SK-N-SH (cell line): ENCODE results near the gene TMEM221. TPM values are rescaled to one million over a fixed set of nuclear protein-coding genes. Genes with fewer than 3 reads are reported as not detected.

ENCODE experiments used
- CTCF ChIA-PET: fragments of 300-600, 350-600 bp; formaldehyde crosslinking; extraction: SDS; loops from one replicate; lab custom pipeline; 2021; lab: Yijun Ruan, JAX
- POLR2A ChIA-PET: fragments of 350-600 bp; sonication (Branson Sonifier 250); formaldehyde crosslinking; extraction: SDS; loops from one replicate; lab custom pipeline; 2020; ENCODE audit warnings: antibody characterized with exemption, inconsistent platforms; lab: Yijun Ruan, JAX
- DNase-seq: peaks from one replicate; pipeline ENCODE4 v3.0.0; 2012
- H2AFZ ChIP-seq: fragments of 200-600 bp; sonication (generic); 2 replicates; pipeline ENCODE4 v1.8.1; 2016; ENCODE audit warnings: antibody characterized with exemption, mild to moderate bottlenecking, low read depth
- H3F3A ChIP-seq: fragments of 200-600 bp; sonication (generic); replicated peaks from 2 replicates; pipeline ENCODE3; 2016; ENCODE audit warnings: antibody characterized with exemption, mild to moderate bottlenecking; ENCODE audit not compliant: insufficient read depth
- H3K27ac ChIP-seq, 2 experiments: fragments of 200-500 bp in 1 of 2; fragments of 200-600 bp in 1 of 2; sonication (Bioruptor generic) in 1 of 2; sonication (generic), shearing (Covaris generic) in 1 of 2; 2 replicates each; pipeline versions ENCODE4 v1.5.1 to v1.6.1; 2014 to 2016; ENCODE audit warnings: low read depth in 2 of 2, inconsistent platforms in 1 of 2, low read length in 1 of 2, mild to moderate bottlenecking in 1 of 2, mixed read lengths in 1 of 2
- H3K27me3 ChIP-seq: fragments of 200-600 bp; sonication (generic), shearing (Covaris generic); 2 replicates; pipeline ENCODE4 v1.6.1; 2016; ENCODE audit warnings: mixed run types; ENCODE audit not compliant: insufficient read depth
- H3K36me3 ChIP-seq, 2 experiments: fragments of 200-500 bp in 1 of 2; fragments of 200-600 bp in 1 of 2; sonication (Bioruptor generic) in 1 of 2; sonication (generic) in 1 of 2; replicated peaks in 1 of 2; 2 replicates each; pipeline versions ENCODE3 to v1.5.1; 2014 to 2016; ENCODE audit warnings: low read length in 1 of 2, mild to moderate bottlenecking in 1 of 2; ENCODE audit not compliant: insufficient read depth in 2 of 2, control insufficient read depth in 1 of 2
- H3K4me1 ChIP-seq, 2 experiments: fragments of 200-500 bp in 1 of 2; fragments of 200-600 bp in 1 of 2; sonication (Bioruptor generic) in 1 of 2; sonication (generic), shearing (Covaris generic) in 1 of 2; 2 replicates each; pipeline versions ENCODE4 v1.5.1 to v1.6.1; 2014 to 2016; ENCODE audit warnings: low read depth in 1 of 2, low read length in 1 of 2, mixed run types in 1 of 2; ENCODE audit not compliant: insufficient read depth in 2 of 2, control insufficient read depth in 1 of 2
- H3K4me2 ChIP-seq: fragments of 200-600 bp; sonication (generic), shearing (Covaris generic); 2 replicates; pipeline ENCODE4 v1.6.1; 2017; ENCODE audit warnings: mixed run types
- H3K4me3 ChIP-seq, 2 experiments: fragments of 200-500 bp in 1 of 2; fragments of 200-600 bp in 1 of 2; sonication (Bioruptor generic) in 1 of 2; sonication (generic), shearing (Covaris generic) in 1 of 2; 2 replicates each; pipeline versions ENCODE4 v1.5.1 to v1.8.1; 2014 to 2016; ENCODE audit warnings: low read depth in 2 of 2, inconsistent platforms in 1 of 2, low read length in 1 of 2, mild to moderate bottlenecking in 1 of 2, mixed read lengths in 1 of 2, moderate library complexity in 1 of 2
- H3K79me2 ChIP-seq: fragments of 200-600 bp; sonication (generic); 2 replicates; pipeline ENCODE4 v1.8.1; 2017; ENCODE audit warnings: mild to moderate bottlenecking; ENCODE audit not compliant: insufficient read depth
- H3K9ac ChIP-seq: fragments of 200-600 bp; sonication (generic); 2 replicates; pipeline ENCODE4 v1.6.1; 2017; ENCODE audit warnings: mixed run types
- H3K9me2 ChIP-seq: fragments of 200-600 bp; sonication (generic); 2 replicates; pipeline ENCODE4 v1.6.1; 2017; ENCODE audit warnings: mixed run types
- H3K9me3 ChIP-seq: fragments of 200-600 bp; sonication (generic); 2 replicates; pipeline ENCODE4 v1.6.1; 2017; ENCODE audit warnings: mixed run types, mild to moderate bottlenecking, moderate library complexity
- H4K20me1 ChIP-seq: fragments of 200-600 bp; sonication (generic); 2 replicates; pipeline ENCODE4 v1.6.1; 2017; ENCODE audit warnings: mild to moderate bottlenecking, mixed run types; ENCODE audit not compliant: insufficient read depth
- CTCF ChIP-seq: fragments of 200-600 bp; sonication (generic); IDR thresholded peaks from 2 replicates; pipeline ENCODE4 v1.6.1; 2017; ENCODE audit warnings: antibody characterized with exemption, mild to moderate bottlenecking, moderate library complexity
- EP300 ChIP-seq, 2 experiments: IDR thresholded peaks; 2 replicates each; pipeline versions ENCODE4 v1.4.0 to v1.6.1; 2012; ENCODE audit warnings: borderline replicate concordance in 1 of 2, low read depth in 1 of 2, low read length in 1 of 2
- GABPA ChIP-seq: IDR thresholded peaks from 2 replicates; pipeline ENCODE4 v1.4.0; 2012; ENCODE audit warnings: low read depth, mild to moderate bottlenecking
- IRF3 ChIP-seq: fragments of 150-350 bp; IDR thresholded peaks from 2 replicates; pipeline ENCODE4 v1.6.1; 2016; ENCODE audit warnings: mild to moderate bottlenecking, low read depth, low read length
- MAX ChIP-seq: IDR thresholded peaks from 2 replicates; pipeline ENCODE4 v1.4.0; 2012; ENCODE audit warnings: low read depth
- MEF2A ChIP-seq: IDR thresholded peaks from 2 replicates; pipeline ENCODE4 v1.4.0; 2012; ENCODE audit warnings: low read depth, borderline replicate concordance
- NRF1 ChIP-seq: IDR thresholded peaks from 2 replicates; pipeline ENCODE4 v1.6.1; 2012; ENCODE audit warnings: low read depth, mild to moderate bottlenecking, low read length
- PBX3 ChIP-seq: IDR thresholded peaks from 2 replicates; pipeline ENCODE4; 2012
- POLR2AphosphoS5 ChIP-seq: IDR thresholded peaks from 2 replicates; pipeline ENCODE4 v1.6.1; 2012; ENCODE audit warnings: low read depth, low read length
- RCOR1 ChIP-seq: fragments of 150-350 bp; IDR thresholded peaks from 2 replicates; pipeline ENCODE4 v1.6.1; 2017; ENCODE audit warnings: antibody characterized with exemption, low read length
- RFX5 ChIP-seq: IDR thresholded peaks from 2 replicates; pipeline ENCODE4 v1.6.1; 2012; ENCODE audit warnings: mild to moderate bottlenecking, improper control_type of control experiment, low read length
- SMC3 ChIP-seq: IDR thresholded peaks from 2 replicates; pipeline ENCODE4 v1.6.1; 2012; ENCODE audit warnings: low read depth, low read length, improper control_type of control experiment
- TCF12 ChIP-seq: IDR thresholded peaks from 2 replicates; pipeline ENCODE4 v1.4.0; 2012
- WGBS: methylation state at CpG from one replicate; pipeline ENCODE4 v1.1.6; 2017; ENCODE audit warnings: low lambda C conversion rate; 5-methylcytosine and 5-hydroxymethylcytosine counted together
- polyA plus RNA-seq, 3 experiments: library from polyadenylated mRNA; depleted of rRNA; stranded (reverse); fragments of >200 nt; gene quantifications; 2 replicates each; pipeline ENCODE4 v1.2.3, GENCODE V29; 2012

TMEM221 gene
- polyA plus RNA-seq, 1 of the 3 experiments (the other 2 are of a cell fraction) = 0.62 TPM

GRCh38 chr19:17389957-17390664 is 58.4 kb downstream of the TMEM221 start:
- H3K36me3 ChIP-seq = no peaks in the 10 kb centered on the region
- peak overlapping the region; percentile 20; the same call in 1 of the 2 replicates for H3K9ac ChIP-seq
- H4K20me1 ChIP-seq = no peaks in the 10 kb centered on the region
- H3F3A ChIP-seq = peaks cover 3% of the 10 kb centered on the region
- no peaks in the 10 kb centered on the region for H3K9me2 ChIP-seq
- H3K27ac ChIP-seq = peak overlapping the region in 1 of 2 experiments; percentile 63; a peak in 1 of 4 replicates
- POLR2A ChIA-PET = no interaction called here
- peak overlapping the region; percentile 85 for H3K4me2 ChIP-seq
- no peaks in the 10 kb centered on the region for H3K27me3 ChIP-seq
- H3K9me3 ChIP-seq = no peaks in the 10 kb centered on the region
- H3K4me1 ChIP-seq = peaks cover 0 to 7% of the 10 kb centered on the region in 2 experiments; a peak in 1 of 4 replicates
- CTCF ChIA-PET = interaction anchor here (0.7 to 5.3 kb wide), 19 partner anchors 10 to 98 kb away, joined by 3 to 69 read pairs (median 5); partner anchors contain the start of gene MVB12A
- peak overlapping the region; percentile 88; the same call in 1 of the 2 replicates for H2AFZ ChIP-seq
- TF ChIP-seq MAX (no peak), RFX5 (no peak), CTCF (peak; percentile 50)
- WGBS = 13% methylated on average over 10 of the region's 37 CpGs
- H3K4me3 ChIP-seq = peak overlapping the region; percentile 59 to 65
- DNase-seq = no peak
- H3K79me2 ChIP-seq = no peaks in the 10 kb centered on the region

- Histone ChIP-seq H4K20me1 (no peaks in the 10 kb centered on the region), H3K9ac (no peak overlapping the region), H3F3A (peaks cover 3% of the 10 kb centered on the region), H2AFZ (no peak overlapping the region), H3K27ac (no peak overlapping the region), H3K9me3 (no peaks in the 10 kb centered on the region), H3K9me2 (no peaks in the 10 kb centered on the region), H3K36me3 (no peaks in the 10 kb centered on the region), H3K4me3 (no peak overlapping the region), H3K27me3 (no peaks in the 10 kb centered on the region), H3K79me2 (no peaks in the 10 kb centered on the region)
- WGBS = 12% methylated on average over 1 of the region's 1 CpG
- no peak for DNase-seq
- ChIA-PET CTCF (interaction anchor here (0.7 to 5.3 kb wide), 11 partner anchors 11 to 97 kb away, joined by 3 to 69 read pairs (median 6); no protein-coding TSS in a partner anchor), POLR2A (interaction anchor here (0.6 kb wide), 1 partner anchor 36 kb away, joined by 4 read pairs; no protein-coding TSS in a partner anchor)
- TF ChIP-seq PBX3 (no peak), SMC3 (no peak), TCF12 (no peak), POLR2AphosphoS5 (no peak), RCOR1 (no peak), NRF1 (no peak), IRF3 (no peak), MEF2A (no peak), GABPA (no peak), EP300 (IDR thresholded peaks at IDR 0.05; ENCODE audit: borderline replicate concordance in 1 of 2, low read depth in 1 of 2, low read length in 1 of 2) (no peak)
- TF ChIP-seq, all 33 proteins: peak for 0
- peaks cover 0 to 7% of the 10 kb centered on the region in 2 experiments; a peak in 1 of 4 replicates for H3K4me1 ChIP-seq
- no peak overlapping the region for H3K4me2 ChIP-seq
Observed at GRCh38 chr19:17389288-17389687, 59.2 kb downstream of the TMEM221 start.
